Spleen (tissue), 7 donors: ENCODE data around the gene GADD45B.

ENCODE experiments used
- POLR2A ChIP-seq, 3 donors: fragments of 450-650 bp; IDR thresholded peaks; one replicate each; pipeline ENCODE4 v1.5.1; 2017; ENCODE audit warnings: antibody characterized with exemption in 3 of 3, mild to moderate bottlenecking in 1 of 3
- TF ChIP-seq, protein P1 (sequence below), 11 experiments: fragments of 200-600 bp in 7 of 11; fragments of 450-650 bp in 4 of 11; sonication (generic) in 4 of 11; IDR thresholded peaks in 8 of 11; conservative IDR thresholded peaks in 3 of 11; 1 replicate in 7 of 11; 2 replicates in 4 of 11; pipeline versions ENCODE4 v1.4.0 to v1.8.0; 2016 to 2021; ENCODE audit warnings: antibody characterized with exemption in 11 of 11, inconsistent platforms in 4 of 11, mild to moderate bottlenecking in 1 of 11
- donor health status: DM: no; HTN: no; CAD: no; lungs with moderate emphysema.
- donor health status: DM: no; HTN: no; CAD: no.
- donor health status: DM: no; HTN: no; CAD: no.

DNA sequence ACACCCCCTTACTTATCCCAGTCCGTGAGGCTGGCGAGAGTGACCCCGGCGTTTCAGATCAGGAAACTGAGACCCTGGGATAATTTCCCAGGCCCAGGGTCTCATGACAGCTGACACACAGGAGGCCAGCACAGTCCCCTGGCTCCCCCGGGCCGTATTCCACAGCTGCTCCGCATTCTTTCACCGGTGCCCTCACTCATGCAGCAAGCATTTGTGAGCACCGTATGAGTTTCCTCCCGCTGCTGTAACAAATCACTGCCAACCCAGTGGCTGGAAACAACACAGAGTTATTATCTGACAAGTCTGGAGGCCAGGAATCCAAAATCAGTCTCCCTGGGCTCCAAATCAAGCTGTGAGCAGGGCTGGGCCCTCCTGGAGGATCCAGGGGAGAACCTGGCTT is 21.3 kb downstream of the GADD45B start:
- TF ChIP-seq POLR2A (IDR thresholded peaks at IDR 0.05), result no peak
- TF ChIP-seq, protein P1, sequence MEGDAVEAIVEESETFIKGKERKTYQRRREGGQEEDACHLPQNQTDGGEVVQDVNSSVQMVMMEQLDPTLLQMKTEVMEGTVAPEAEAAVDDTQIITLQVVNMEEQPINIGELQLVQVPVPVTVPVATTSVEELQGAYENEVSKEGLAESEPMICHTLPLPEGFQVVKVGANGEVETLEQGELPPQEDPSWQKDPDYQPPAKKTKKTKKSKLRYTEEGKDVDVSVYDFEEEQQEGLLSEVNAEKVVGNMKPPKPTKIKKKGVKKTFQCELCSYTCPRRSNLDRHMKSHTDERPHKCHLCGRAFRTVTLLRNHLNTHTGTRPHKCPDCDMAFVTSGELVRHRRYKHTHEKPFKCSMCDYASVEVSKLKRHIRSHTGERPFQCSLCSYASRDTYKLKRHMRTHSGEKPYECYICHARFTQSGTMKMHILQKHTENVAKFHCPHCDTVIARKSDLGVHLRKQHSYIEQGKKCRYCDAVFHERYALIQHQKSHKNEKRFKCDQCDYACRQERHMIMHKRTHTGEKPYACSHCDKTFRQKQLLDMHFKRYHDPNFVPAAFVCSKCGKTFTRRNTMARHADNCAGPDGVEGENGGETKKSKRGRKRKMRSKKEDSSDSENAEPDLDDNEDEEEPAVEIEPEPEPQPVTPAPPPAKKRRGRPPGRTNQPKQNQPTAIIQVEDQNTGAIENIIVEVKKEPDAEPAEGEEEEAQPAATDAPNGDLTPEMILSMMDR (IDR thresholded peaks at IDR 0.05 in 8 of 11, conservative IDR thresholded peaks at IDR 0.05 in 3 of 11), result no peak
